Endothelial cell (in vitro differentiated cells): Measurements from ENCODE around the gene ZNF263. TPM values are rescaled to one million over a fixed set of nuclear protein-coding genes. Genes with fewer than 3 reads are reported as not detected.

Source experiments
- DNase-seq: peaks from one replicate; pipeline ENCODE4 v3.0.0; 2021; ENCODE audit warnings: low spot score
- H3K27ac Mint-ChIP-seq: one replicate; pipeline ENCODE4 v1.8.0; 2021; ENCODE audit warnings: mixed read lengths, inconsistent platforms; ENCODE audit not compliant: unreplicated experiment
- H3K27me3 Mint-ChIP-seq: one replicate; pipeline ENCODE4 v1.8.0; 2021; ENCODE audit warnings: mild to moderate bottlenecking, moderate library complexity, mixed read lengths, inconsistent platforms; ENCODE audit not compliant: unreplicated experiment
- H3K36me3 Mint-ChIP-seq: one replicate; pipeline ENCODE4 v1.8.0; 2021; ENCODE audit warnings: mild to moderate bottlenecking, low read depth, mixed read lengths, inconsistent platforms; ENCODE audit not compliant: unreplicated experiment
- H3K4me1 Mint-ChIP-seq: one replicate; pipeline ENCODE4 v1.8.0; 2021; ENCODE audit warnings: mild to moderate bottlenecking, mixed read lengths, inconsistent platforms; ENCODE audit not compliant: unreplicated experiment
- H3K4me3 Mint-ChIP-seq: one replicate; pipeline ENCODE4 v1.8.0; 2021; ENCODE audit warnings: mild to moderate bottlenecking, mixed read lengths, inconsistent platforms; ENCODE audit not compliant: unreplicated experiment
- H3K9me3 Mint-ChIP-seq: one replicate; pipeline ENCODE4 v1.8.0; 2021; ENCODE audit warnings: mixed read lengths, inconsistent platforms; ENCODE audit not compliant: unreplicated experiment
- long read RNA-seq: library from polyadenylated mRNA; unstranded; transcript quantifications from one replicate; pipeline ENCODE4 v2.0.0, GENCODE V29; 2020; ENCODE audit not compliant: unreplicated experiment
- total RNA-seq: library from RNA; stranded (reverse); fragmentation: NEBNext Ultra II Directional; extraction: Animal tissue kit (Norgen Biotek cat#: 25700); gene quantifications from one replicate; pipeline ENCODE4 v1.2.1, GENCODE V29; 2021; ENCODE audit not compliant: unreplicated experiment
- TF ChIP-seq, protein P1 (sequence below): fragments of 200-600 bp; sonication (generic); IDR thresholded peaks from one replicate; pipeline ENCODE4 v1.5.0; 2021; ENCODE audit warnings: antibody characterized with exemption; ENCODE audit not compliant: unreplicated experiment

Gene ZNF263
- 43.7 TPM for total RNA-seq
- long read RNA-seq, transcript ZNF263-208 (3 exons, 851 nt) = major isoform, 6 of 20 reads
- long read RNA-seq, partial matches to known transcripts = 3 of 20 reads
- long read RNA-seq, other reads (novel, unspliced or antisense) = 3 of 20 reads

DNA sequence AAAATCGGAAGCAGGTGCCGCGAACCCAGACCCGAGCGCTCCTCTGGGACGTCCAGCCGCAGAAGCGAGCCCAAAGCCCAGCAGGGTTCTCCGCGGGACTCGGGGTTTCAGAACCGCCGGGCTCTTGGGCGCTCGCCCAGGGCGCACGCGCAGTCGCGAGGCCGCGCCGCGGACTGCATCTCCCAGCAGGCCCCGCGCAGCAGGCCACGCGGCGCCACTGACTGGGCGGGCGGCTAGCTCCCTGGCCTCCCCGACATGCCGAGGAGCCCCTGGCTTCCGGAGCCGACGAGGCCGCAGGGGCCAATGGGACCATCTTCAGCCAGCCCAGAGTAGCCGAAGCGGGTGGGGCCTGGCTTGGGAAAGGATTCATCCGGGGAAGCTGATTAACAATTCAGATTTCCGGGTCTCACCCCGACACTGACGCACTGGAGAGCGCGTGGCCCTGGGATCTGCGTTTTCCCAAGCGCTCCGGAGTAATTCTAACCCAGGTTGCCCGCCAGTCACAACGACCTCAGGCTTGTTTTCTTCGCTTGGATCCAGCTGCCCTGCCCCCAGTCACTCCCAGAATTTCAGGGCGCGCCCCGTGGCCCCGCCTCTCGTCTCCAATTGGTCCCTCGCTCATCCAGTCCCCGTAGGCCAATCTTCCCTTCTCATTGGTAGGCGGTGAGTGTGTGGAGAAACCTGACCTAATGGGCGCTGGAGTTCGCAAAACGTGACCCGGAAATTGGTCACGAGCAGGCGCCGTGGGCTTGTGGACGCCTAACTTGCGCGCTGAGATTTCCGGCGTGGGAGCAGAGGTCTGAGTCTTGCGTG lies at the start of gene ZNF263:
ZNF263 (plus strand) TSS at position 762 of the 813 bp plus-strand sequence. CDS start 328 bp downstream, outside the sequence.
- peaks cover 22% of the 10 kb centered on the region for H3K27me3 Mint-ChIP-seq
- peak within 1 kb of the TSS; percentile 97 for H3K27ac Mint-ChIP-seq
- H3K9me3 Mint-ChIP-seq = peaks cover 9% of the 10 kb centered on the region
- peak within 1 kb of the TSS; percentile 96 for H3K4me3 Mint-ChIP-seq
- peaks cover 30% of the 10 kb centered on the region for H3K36me3 Mint-ChIP-seq
- DNase-seq = peak; percentile 90
- peaks cover 15% of the 10 kb centered on the region for H3K4me1 Mint-ChIP-seq
- TF ChIP-seq, protein P1, sequence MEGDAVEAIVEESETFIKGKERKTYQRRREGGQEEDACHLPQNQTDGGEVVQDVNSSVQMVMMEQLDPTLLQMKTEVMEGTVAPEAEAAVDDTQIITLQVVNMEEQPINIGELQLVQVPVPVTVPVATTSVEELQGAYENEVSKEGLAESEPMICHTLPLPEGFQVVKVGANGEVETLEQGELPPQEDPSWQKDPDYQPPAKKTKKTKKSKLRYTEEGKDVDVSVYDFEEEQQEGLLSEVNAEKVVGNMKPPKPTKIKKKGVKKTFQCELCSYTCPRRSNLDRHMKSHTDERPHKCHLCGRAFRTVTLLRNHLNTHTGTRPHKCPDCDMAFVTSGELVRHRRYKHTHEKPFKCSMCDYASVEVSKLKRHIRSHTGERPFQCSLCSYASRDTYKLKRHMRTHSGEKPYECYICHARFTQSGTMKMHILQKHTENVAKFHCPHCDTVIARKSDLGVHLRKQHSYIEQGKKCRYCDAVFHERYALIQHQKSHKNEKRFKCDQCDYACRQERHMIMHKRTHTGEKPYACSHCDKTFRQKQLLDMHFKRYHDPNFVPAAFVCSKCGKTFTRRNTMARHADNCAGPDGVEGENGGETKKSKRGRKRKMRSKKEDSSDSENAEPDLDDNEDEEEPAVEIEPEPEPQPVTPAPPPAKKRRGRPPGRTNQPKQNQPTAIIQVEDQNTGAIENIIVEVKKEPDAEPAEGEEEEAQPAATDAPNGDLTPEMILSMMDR = no peak

DNA sequence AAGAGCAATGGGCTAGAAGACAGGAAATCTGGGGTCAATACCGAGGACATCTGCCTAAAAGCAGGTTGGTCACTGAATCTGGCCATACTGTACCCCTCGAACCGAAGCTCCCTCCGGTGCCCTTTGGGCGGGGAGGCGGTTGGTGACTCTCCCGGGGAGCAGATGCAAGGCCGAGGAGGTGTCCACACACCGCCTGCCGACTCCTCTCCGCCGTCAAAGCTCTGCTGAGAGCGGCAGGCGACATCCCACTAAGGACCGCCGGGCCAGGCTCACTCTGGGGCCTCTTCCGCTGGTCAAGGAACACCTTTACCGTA lies 48.8 kb upstream of the ZNF263 start:
- no peak for DNase-seq
- Mint-ChIP-seq H3K27ac (peak overlapping the region; percentile 80), H3K9me3 (peaks cover 8% of the 10 kb centered on the region), H3K36me3 (peaks cover 42% of the 10 kb centered on the region), H3K27me3 (peaks cover 3% of the 10 kb centered on the region), H3K4me3 (peak overlapping the region; percentile 96), H3K4me1 (peaks cover 7% of the 10 kb centered on the region)
- TF ChIP-seq, protein P1 = no peak

DNA sequence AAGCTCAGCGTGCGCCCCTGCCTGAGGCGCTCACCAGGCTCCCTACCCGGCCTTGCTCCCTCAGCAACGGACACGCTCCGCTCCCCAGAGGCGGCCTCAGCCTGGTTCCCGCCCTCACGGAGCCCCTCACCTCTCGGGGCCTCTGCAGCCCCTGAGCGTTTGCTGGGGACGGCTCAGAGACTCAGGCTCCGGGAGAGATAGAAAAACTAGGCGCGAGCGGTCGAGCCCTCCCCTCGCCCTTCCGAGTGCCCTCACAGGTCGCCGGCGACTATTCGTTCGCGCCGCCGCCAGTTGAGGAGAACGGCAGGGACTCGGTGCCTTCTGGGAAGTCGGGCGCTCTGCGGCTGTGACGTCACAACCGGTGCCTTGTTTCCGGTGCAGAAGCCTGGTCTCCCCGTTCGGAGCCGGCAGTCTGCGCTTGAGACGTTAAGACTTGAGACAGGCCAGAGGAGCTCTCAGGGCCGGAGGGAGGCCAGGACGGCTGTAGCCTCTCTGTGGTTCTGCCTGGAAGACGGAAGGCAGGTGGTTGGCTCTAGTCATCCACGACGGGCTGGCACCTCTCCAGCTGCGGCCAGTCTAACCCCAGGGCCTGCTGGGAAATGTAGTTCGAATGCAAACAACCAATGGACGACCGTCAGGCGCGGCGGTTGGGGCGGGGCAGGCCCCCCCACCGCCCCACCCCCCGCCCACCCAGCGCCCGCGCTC lies 48.3 kb upstream of the ZNF263 start, which contains the start of gene ZNF200:
ZNF200 (minus strand) TSS at position 302 of the 705 bp plus-strand sequence. CDS start 1,403 bp downstream, outside the sequence.
- DNase-seq = peak; percentile 84
- TF ChIP-seq, protein P1 = no peak
- Mint-ChIP-seq H3K27ac (peak within 1 kb of the TSS; percentile 97), H3K27me3 (peaks cover 3% of the 10 kb centered on the region), H3K36me3 (peaks cover 40% of the 10 kb centered on the region), H3K4me3 (peak within 1 kb of the TSS; percentile 96), H3K9me3 (peaks cover 8% of the 10 kb centered on the region), H3K4me1 (peaks cover 7% of the 10 kb centered on the region)

DNA sequence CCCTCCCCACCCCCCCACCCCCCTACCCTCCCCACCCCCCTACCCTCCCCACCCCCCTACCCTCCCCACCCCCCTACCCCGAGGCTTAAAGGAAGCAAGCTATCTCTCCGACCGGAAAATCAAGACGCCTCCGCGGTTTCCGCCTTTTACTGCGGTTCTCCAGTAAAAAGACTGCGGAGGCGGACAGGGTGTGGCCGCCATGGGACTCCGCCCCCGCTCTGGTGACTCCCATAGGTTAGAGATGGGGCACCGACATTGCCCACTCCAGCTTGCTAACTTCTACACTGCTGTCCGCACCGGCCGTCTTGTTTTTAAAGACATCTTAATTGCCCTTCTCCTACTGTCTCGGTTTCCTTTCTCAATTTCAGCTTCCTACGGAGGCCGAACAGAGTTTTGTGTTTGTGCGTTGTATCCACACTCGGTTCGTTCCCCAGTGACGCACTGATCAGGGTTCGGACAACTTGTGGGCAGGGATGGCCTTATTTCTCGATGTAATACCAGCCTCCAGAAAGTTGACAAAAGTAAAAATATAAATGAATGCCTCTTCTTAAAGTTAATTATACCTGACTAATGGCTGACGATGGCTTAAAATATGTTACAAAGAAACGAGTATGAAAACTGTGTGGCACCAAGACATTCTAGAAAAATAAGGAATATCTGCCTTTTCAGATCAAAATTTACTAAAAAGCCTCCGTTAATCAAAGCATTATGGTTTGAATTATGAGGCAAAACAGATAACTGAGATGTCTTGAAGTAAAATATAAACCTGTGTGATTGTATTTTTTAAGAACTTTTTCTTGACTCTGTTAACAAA lies 47.2 kb upstream of the ZNF263 start:
- H3K36me3 Mint-ChIP-seq = peaks cover 32% of the 10 kb centered on the region
- H3K9me3 Mint-ChIP-seq = peaks cover 2% of the 10 kb centered on the region
- DNase-seq = peak; percentile 8
- H3K27ac Mint-ChIP-seq = peak overlapping the region; percentile 79
- H3K27me3 Mint-ChIP-seq = peaks cover 3% of the 10 kb centered on the region
- H3K4me1 Mint-ChIP-seq = peaks cover 7% of the 10 kb centered on the region
- TF ChIP-seq, protein P1 = no peak
- H3K4me3 Mint-ChIP-seq = peak overlapping the region; percentile 86
